Activated naive CD8-positive, alpha-beta T cell treated with anti-CD3 and anti-CD28 coated beads, Interleukin-2, amount 10 ng/mL, durations not matched to agents 7 days and 5 days (primary cell): Measurements from ENCODE around the gene PNKD. TPM values are rescaled to one million over a fixed set of nuclear protein-coding genes. Genes with fewer than 3 reads are reported as not detected.

Experiments used
- ATAC-seq: fragments of 150-1000 bp; cut with Tn5 transposase; one replicate; pipeline ENCODE4 v1.10.0; 2021; ENCODE audit warnings: low read depth, moderate library complexity
- POLR2A ChIA-PET: fragments of 350-600 bp; sonication (Branson Sonifier 250); formaldehyde crosslinking; loops from one replicate; lab custom pipeline; 2021; ENCODE audit warnings: antibody characterized with exemption; lab: Charles Lee
- DNase-seq: peaks from one replicate; pipeline ENCODE4 v3.0.0; 2021
- H3K27ac Mint-ChIP-seq: one replicate; pipeline ENCODE4 v1.8.0; 2022; ENCODE audit warnings: mild to moderate bottlenecking, mixed read lengths
- H3K27me3 Mint-ChIP-seq: one replicate; pipeline ENCODE4 v1.8.0; 2022; ENCODE audit warnings: mild to moderate bottlenecking, moderate library complexity, mixed read lengths
- H3K36me3 Mint-ChIP-seq: one replicate; pipeline ENCODE4 v1.8.0; 2021; ENCODE audit warnings: mild to moderate bottlenecking, mixed read lengths
- H3K4me1 Mint-ChIP-seq: one replicate; pipeline ENCODE4 v1.8.0; 2021; ENCODE audit warnings: mixed read lengths
- H3K4me3 Mint-ChIP-seq: one replicate; pipeline ENCODE4 v1.8.0; 2022; ENCODE audit warnings: mild to moderate bottlenecking, moderate library complexity, mixed read lengths
- H3K9me3 Mint-ChIP-seq: one replicate; pipeline ENCODE4 v1.8.0; 2021; ENCODE audit warnings: mixed read lengths
- total RNA-seq, 2 experiments: library from RNA; stranded (reverse); gene quantifications; one replicate each; pipeline ENCODE4 v1.2.3, GENCODE V29; 2021

PNKD gene
- total RNA-seq, 2 experiments from 2014 or later = 33.9 to 36.3 TPM

DNA sequence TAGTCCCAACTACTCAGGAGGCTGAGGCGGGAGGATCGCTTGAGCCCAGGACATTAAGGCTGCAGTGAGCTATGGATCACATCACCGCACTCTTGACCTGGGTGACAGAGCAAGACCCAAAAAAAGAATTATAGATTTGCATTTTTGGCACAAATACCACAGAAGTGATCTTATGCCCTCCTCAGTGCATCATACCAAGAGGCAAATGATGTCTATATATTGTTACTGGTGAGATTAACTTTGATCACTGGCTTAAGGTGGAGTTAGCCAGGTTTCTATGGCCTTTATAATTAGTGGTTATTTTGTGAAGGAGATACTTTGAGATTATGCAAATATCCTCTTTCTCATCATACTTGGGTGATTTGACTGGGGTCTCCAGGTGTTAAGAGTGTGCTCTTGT, 64.2 kb downstream of the PNKD start:
- H3K4me3 Mint-ChIP-seq = no peak overlapping the region
- no peaks in the 10 kb centered on the region for H3K27me3 Mint-ChIP-seq
- no peak for DNase-seq
- H3K4me1 Mint-ChIP-seq = peaks cover 3% of the 10 kb centered on the region
- H3K36me3 Mint-ChIP-seq = no peaks in the 10 kb centered on the region
- H3K27ac Mint-ChIP-seq = no peak overlapping the region
- H3K9me3 Mint-ChIP-seq = no peaks in the 10 kb centered on the region
- no peak for ATAC-seq
- POLR2A ChIA-PET = no interaction called here

- POLR2A ChIA-PET = no interaction called here
- no peak overlapping the region for H3K4me3 Mint-ChIP-seq
- peaks cover 2% of the 10 kb centered on the region for H3K4me1 Mint-ChIP-seq
- no peaks in the 10 kb centered on the region for H3K27me3 Mint-ChIP-seq
- no peak for DNase-seq
- H3K27ac Mint-ChIP-seq = no peak overlapping the region
- no peak for ATAC-seq
- H3K36me3 Mint-ChIP-seq = no peaks in the 10 kb centered on the region
- no peaks in the 10 kb centered on the region for H3K9me3 Mint-ChIP-seq
Measured at GRCh38 chr2:218340656-218341055, 70.3 kb downstream of the PNKD start.

- POLR2A ChIA-PET = no interaction called here
- Mint-ChIP-seq H3K4me1 (peaks cover 2% of the 10 kb centered on the region), H3K9me3 (no peaks in the 10 kb centered on the region), H3K27ac (no peak overlapping the region), H3K27me3 (no peaks in the 10 kb centered on the region), H3K4me3 (no peak overlapping the region), H3K36me3 (no peaks in the 10 kb centered on the region)
- ATAC-seq (no peak), DNase-seq (no peak)
Measured at GRCh38 chr2:218341381-218341780, 71.1 kb downstream of the PNKD start.

GRCh38 chr2:218342837-218343236, 72.5 kb downstream of the PNKD start:
- Mint-ChIP-seq H3K4me1 (peaks cover 2% of the 10 kb centered on the region), H3K4me3 (no peak overlapping the region)

GRCh38 chr2:218343591-218343990, 73.3 kb downstream of the PNKD start:
- no peaks in the 10 kb centered on the region for H3K27me3 Mint-ChIP-seq
- DNase-seq (no peak), ATAC-seq (no peak)
- no peak overlapping the region for H3K4me3 Mint-ChIP-seq
- H3K36me3 Mint-ChIP-seq = no peaks in the 10 kb centered on the region
- H3K27ac Mint-ChIP-seq = no peak overlapping the region
- POLR2A ChIA-PET = no interaction called here
- no peaks in the 10 kb centered on the region for H3K9me3 Mint-ChIP-seq
- peaks cover 2% of the 10 kb centered on the region for H3K4me1 Mint-ChIP-seq

More at GRCh38 chr2:218342837-218343236, 72.5 kb downstream of the PNKD start:
- no peak for ATAC-seq
- no peak overlapping the region for H3K27ac Mint-ChIP-seq
- H3K27me3 Mint-ChIP-seq = no peaks in the 10 kb centered on the region
- no peaks in the 10 kb centered on the region for H3K36me3 Mint-ChIP-seq
- no peaks in the 10 kb centered on the region for H3K9me3 Mint-ChIP-seq
- DNase-seq = no peak
- POLR2A ChIA-PET = no interaction called here

DNA sequence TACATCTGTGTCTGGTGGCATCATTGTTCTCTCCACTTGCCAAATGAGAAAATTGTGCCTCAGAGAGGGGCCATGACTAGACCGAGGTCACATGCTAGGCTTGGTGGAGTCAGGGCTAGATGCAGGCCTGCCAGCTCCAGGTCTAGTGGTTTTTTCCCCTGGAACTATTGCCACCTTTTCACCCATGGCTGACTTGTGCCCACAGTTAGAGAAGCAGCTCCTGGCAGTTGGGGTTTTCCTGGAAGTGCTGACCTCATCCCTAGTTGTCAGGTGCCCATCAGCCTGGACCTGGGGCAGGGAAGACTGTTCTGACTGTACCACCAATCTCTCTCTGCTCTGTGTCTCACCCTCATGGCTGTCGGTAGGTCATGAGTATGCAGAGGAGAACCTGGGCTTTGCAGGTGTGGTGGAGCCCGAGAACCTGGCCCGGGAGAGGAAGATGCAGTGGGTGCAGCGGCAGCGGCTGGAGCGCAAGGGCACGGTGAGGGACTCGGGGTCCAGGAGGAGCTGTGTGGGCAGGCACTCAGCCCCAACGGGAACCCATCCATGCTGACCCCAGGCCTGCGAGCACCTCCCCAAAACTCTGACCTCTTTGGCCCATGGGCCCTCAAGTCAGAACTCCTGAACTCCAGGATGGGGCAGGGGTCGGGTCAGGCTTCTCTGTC, 73.9 kb downstream of the PNKD start:
- no peaks in the 10 kb centered on the region for H3K27me3 Mint-ChIP-seq
- no peak overlapping the region for H3K27ac Mint-ChIP-seq
- H3K36me3 Mint-ChIP-seq = no peaks in the 10 kb centered on the region
- H3K4me1 Mint-ChIP-seq = peaks cover 2% of the 10 kb centered on the region
- no peaks in the 10 kb centered on the region for H3K9me3 Mint-ChIP-seq
- H3K4me3 Mint-ChIP-seq = no peak overlapping the region
- ATAC-seq = no peak
- no peak for DNase-seq
- POLR2A ChIA-PET = no interaction called here

DNA sequence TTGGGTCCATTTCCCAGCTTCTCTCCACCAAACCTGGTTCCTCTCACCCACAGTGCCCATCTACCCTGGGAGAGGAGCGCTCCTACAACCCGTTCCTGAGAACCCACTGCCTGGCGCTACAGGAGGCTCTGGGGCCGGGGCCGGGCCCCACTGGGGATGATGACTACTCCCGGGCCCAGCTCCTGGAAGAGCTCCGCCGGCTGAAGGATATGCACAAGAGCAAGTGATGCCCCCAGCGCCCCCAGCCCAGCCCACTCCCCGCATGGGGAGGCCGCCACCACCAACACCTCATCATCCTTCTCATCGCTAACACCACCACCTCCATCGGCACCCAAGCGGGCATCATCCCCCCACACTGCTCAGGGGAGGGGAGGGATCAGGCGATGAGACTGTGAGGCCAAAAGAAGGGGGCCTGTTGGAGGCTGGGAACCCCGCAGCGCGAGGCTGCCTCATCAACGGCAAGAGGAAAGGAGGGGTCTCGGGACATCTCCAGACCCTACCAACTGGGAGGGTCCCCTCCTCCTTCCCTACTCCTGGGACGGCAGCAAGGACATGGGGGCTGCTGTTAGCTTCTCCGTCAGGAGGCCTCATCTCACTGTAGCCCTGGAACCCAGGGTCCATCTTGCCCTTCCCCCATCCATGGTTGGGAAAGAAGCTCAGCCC, 74.6 kb downstream of the PNKD start:
- Mint-ChIP-seq H3K36me3 (no peaks in the 10 kb centered on the region), H3K27me3 (no peaks in the 10 kb centered on the region), H3K27ac (no peak overlapping the region), H3K4me3 (no peak overlapping the region), H3K9me3 (peaks cover 3% of the 10 kb centered on the region), H3K4me1 (peaks cover 2% of the 10 kb centered on the region)
- DNase-seq (no peak), ATAC-seq (no peak)
- POLR2A ChIA-PET = no interaction called here

- Mint-ChIP-seq H3K36me3 (no peaks in the 10 kb centered on the region), H3K4me3 (no peak overlapping the region), H3K27ac (no peak overlapping the region), H3K9me3 (peaks cover 3% of the 10 kb centered on the region), H3K4me1 (peaks cover 2% of the 10 kb centered on the region), H3K27me3 (no peaks in the 10 kb centered on the region)
- POLR2A ChIA-PET = no interaction called here
- DNase-seq = no peak
- ATAC-seq = no peak
Measured at GRCh38 chr2:218345491-218346236, 75.3 kb downstream of the PNKD start.

- POLR2A ChIA-PET = no interaction called here
- Mint-ChIP-seq H3K9me3 (peaks cover 9% of the 10 kb centered on the region), H3K27me3 (peaks cover 4% of the 10 kb centered on the region), H3K27ac (no peak overlapping the region), H3K4me3 (no peak overlapping the region), H3K36me3 (peaks cover 4% of the 10 kb centered on the region), H3K4me1 (peaks cover 3% of the 10 kb centered on the region)
- ATAC-seq (no peak), DNase-seq (no peak)
Measured at GRCh38 chr2:218347172-218347571, 76.9 kb downstream of the PNKD start.

- ATAC-seq (no peak), DNase-seq (no peak)
- peaks cover 12% of the 10 kb centered on the region for H3K9me3 Mint-ChIP-seq
- H3K36me3 Mint-ChIP-seq = peaks cover 4% of the 10 kb centered on the region
- POLR2A ChIA-PET = no interaction called here
- H3K27ac Mint-ChIP-seq = no peak overlapping the region
- no peak overlapping the region for H3K4me3 Mint-ChIP-seq
- H3K27me3 Mint-ChIP-seq = peaks cover 4% of the 10 kb centered on the region
- peaks cover 3% of the 10 kb centered on the region for H3K4me1 Mint-ChIP-seq
Measured at GRCh38 chr2:218354045-218354444, 83.7 kb downstream of the PNKD start.

- DNase-seq = no peak
Measured at GRCh38 chr2:218354850-218355443, 84.6 kb downstream of the PNKD start.

GRCh38 chr2:218357236-218358177, 87.2 kb downstream of the PNKD start:
- no peak for DNase-seq
- H3K4me1 Mint-ChIP-seq = peaks cover 2% of the 10 kb centered on the region
- no peak overlapping the region for H3K4me3 Mint-ChIP-seq
- no peak for ATAC-seq
- no peaks in the 10 kb centered on the region for H3K36me3 Mint-ChIP-seq
- no peaks in the 10 kb centered on the region for H3K27me3 Mint-ChIP-seq
- POLR2A ChIA-PET = interaction anchor here (1.0 to 1.4 kb wide), 2 partner anchors 10 to 50 kb away, joined by 4 to 5 read pairs; no protein-coding TSS in a partner anchor
- no peak overlapping the region for H3K27ac Mint-ChIP-seq
- H3K9me3 Mint-ChIP-seq = peaks cover 3% of the 10 kb centered on the region

More at GRCh38 chr2:218354850-218355443, 84.6 kb downstream of the PNKD start:
- H3K9me3 Mint-ChIP-seq = peaks cover 9% of the 10 kb centered on the region
- no peak overlapping the region for H3K27ac Mint-ChIP-seq
- no peak for ATAC-seq
- H3K4me3 Mint-ChIP-seq = no peak overlapping the region
- H3K36me3 Mint-ChIP-seq = peaks cover 4% of the 10 kb centered on the region
- POLR2A ChIA-PET = no interaction called here
- H3K4me1 Mint-ChIP-seq = peaks cover 3% of the 10 kb centered on the region
- H3K27me3 Mint-ChIP-seq = peaks cover 4% of the 10 kb centered on the region
